ENCODE data around the gene ERBB2.
A peak's percentile ranks its signal among the peaks of the same experiment; 100 is the strongest.

The ERBB2 gene

GRCh38 chr17:39739885-39740356, 40.1 kb downstream of the ERBB2 start:
- no peak overlapping the region for H3K4me3 ChIP-seq (ENCODE audit: low read depth, low read length)
- no peak for DNase-seq (ENCODE audit: low read depth, low spot score)
- in situ Hi-C loops (cut with HindIII; ENCODE audit: low sequenced_read_pairs) = no loop called here
- peak; percentile 4 for TF ChIP-seq CTCF (IDR thresholded peaks at IDR 0.05; ENCODE audit: low read depth, low read length)

GRCh38 chr17:39740357-39741111, 40.7 kb downstream of the ERBB2 start:
- no peak overlapping the region for H3K4me3 ChIP-seq (ENCODE audit: low read depth, low read length)
- in situ Hi-C loops (cut with HindIII; ENCODE audit: low sequenced_read_pairs) = no loop called here
- peak; percentile 32 for DNase-seq (ENCODE audit: low read depth, low spot score)
- TF ChIP-seq CTCF (IDR thresholded peaks at IDR 0.05; ENCODE audit: low read depth, low read length) = no peak

- H3K4me3 ChIP-seq (ENCODE audit: low read depth, low read length) = no peak overlapping the region
- no peak for TF ChIP-seq CTCF (IDR thresholded peaks at IDR 0.05; ENCODE audit: low read depth, low read length)
- in situ Hi-C loops (cut with HindIII; ENCODE audit: low sequenced_read_pairs) = no loop called here
- DNase-seq (ENCODE audit: low read depth, low spot score) = no peak
These were observed 42.4 kb downstream of the ERBB2 start for GRCh38 chr17:39742126-39742855.

GRCh38 chr17:39742856-39743436, 43.1 kb downstream of the ERBB2 start:
- in situ Hi-C loops (cut with HindIII; ENCODE audit: low sequenced_read_pairs) = no loop called here
- no peak for TF ChIP-seq CTCF (IDR thresholded peaks at IDR 0.05; ENCODE audit: low read depth, low read length)
- H3K4me3 ChIP-seq (ENCODE audit: low read depth, low read length) = no peak overlapping the region
- DNase-seq (ENCODE audit: low read depth, low spot score) = no peak

GRCh38 chr17:39744075-39744835, 44.4 kb downstream of the ERBB2 start:
- in situ Hi-C loops (cut with HindIII; ENCODE audit: low sequenced_read_pairs) = no loop called here
- TF ChIP-seq CTCF (IDR thresholded peaks at IDR 0.05; ENCODE audit: low read depth, low read length) = no peak
- DNase-seq (ENCODE audit: low read depth, low spot score) = no peak
- H3K4me3 ChIP-seq (ENCODE audit: low read depth, low read length) = no peak overlapping the region

GRCh38 chr17:39744836-39745215, 45.0 kb downstream of the ERBB2 start:
- no peak for DNase-seq (ENCODE audit: low read depth, low spot score)
- in situ Hi-C loops (cut with HindIII; ENCODE audit: low sequenced_read_pairs) = no loop called here
- no peak overlapping the region for H3K4me3 ChIP-seq (ENCODE audit: low read depth, low read length)
- TF ChIP-seq CTCF (IDR thresholded peaks at IDR 0.05; ENCODE audit: low read depth, low read length) = no peak
